Measurements from ENCODE around the gene CDKN1B. TPM values are rescaled to one million over a fixed set of nuclear protein-coding genes. Genes with fewer than 3 reads are reported as not detected.

Gene CDKN1B
- total RNA-seq, 1 experiment from 2014 or later, result 33.1 TPM

- H3K4me3 ChIP-seq (replicated peaks in 1 of 2; ENCODE audit: low read depth in 1 of 2, low read length in 2 of 2), result peak overlapping the region; percentile 62 to 81
- no peak overlapping the region for H2AFZ ChIP-seq (ENCODE audit: low read depth, low read length, poor library complexity, severe bottlenecking)
- TF ChIP-seq SP1 (IDR thresholded peaks at IDR 0.05; ENCODE audit: low read depth) (no peak), CBX3 (IDR thresholded peaks at IDR 0.05; ENCODE audit: low read depth) (no peak), JUND (IDR thresholded peaks at IDR 0.05) (no peak; the same call in 1 of the 2 replicates), CEBPB (IDR thresholded peaks at IDR 0.05; ENCODE audit: low read depth) (no peak), YY1 (IDR thresholded peaks at IDR 0.05; ENCODE audit: extremely low read depth, insufficient replicate concordance, low read depth, low read length) (no peak), ATF3 (IDR thresholded peaks at IDR 0.05) (no peak), EZH2phosphoT487 (IDR thresholded peaks at IDR 0.05; ENCODE audit: borderline replicate concordance) (no peak), EGR1 (IDR thresholded peaks at IDR 0.05; ENCODE audit: low read depth) (no peak), ZFX (IDR thresholded peaks at IDR 0.05) (no peak), ZNF274 (IDR thresholded peaks at IDR 0.05; ENCODE audit: low read depth, low read length) (no peak), REST (IDR thresholded peaks at IDR 0.05; ENCODE audit: low read depth) (no peak), POLR2AphosphoS5 (IDR thresholded peaks at IDR 0.05; ENCODE audit: low read depth, low read length) (peak; percentile 13; the same call in 1 of the 2 replicates), ZBTB33 (IDR thresholded peaks at IDR 0.05; ENCODE audit: extremely low read depth, insufficient replicate concordance, low read length) (no peak), MAX (IDR thresholded peaks at IDR 0.05) (0 out of 2 replicates have a peak, but pooled peaks have one; percentile 25), ELF1 (IDR thresholded peaks at IDR 0.05; ENCODE audit: borderline replicate concordance, low read depth) (no peak), EZH2 (IDR thresholded peaks at IDR 0.05) (no peak)
- H3K9ac ChIP-seq (ENCODE audit: low read length), result peak overlapping the region; percentile 92
- H3K4me1 ChIP-seq (ENCODE audit: control insufficient read depth in 1 of 2, insufficient read depth in 2 of 2, low read length in 2 of 2), result peaks cover 33 to 43% of the 10 kb centered on the region in 2 experiments
- ChIA-PET CTCF (interaction anchor here (1.0 kb wide), 1 partner anchor 13 kb away, joined by 4 read pairs; no protein-coding TSS in a partner anchor), RAD21 (ENCODE audit: low non-redundant PET in 1 of 2, low total read pairs in 2 of 2, uncharacterized antibody in 2 of 2, unreplicated experiment in 2 of 2) (no interaction called here), POLR2A (interaction anchor here (2.2 to 2.6 kb wide), 2 partner anchors 8 to 13 kb away, joined by 6 to 21 read pairs; partner anchors contain the start of gene CDKN1B)
- DNase-seq (ENCODE audit: low read depth, low spot score) (no peak), ATAC-seq (peak; percentile 16)
- peaks cover 8 to 16% of the 10 kb centered on the region in 2 experiments for H3K36me3 ChIP-seq (ENCODE audit: control insufficient read depth in 1 of 2, insufficient read depth in 2 of 2, low read length in 2 of 2)
- intact Hi-C loops (cut with micrococcal nuclease), result loop anchor here (10.0 kb wide), 1 partner anchor 171 kb away; the partner anchor contains the start of gene GPRC5A
- no peaks in the 10 kb centered on the region for H3K9me3 ChIP-seq (ENCODE audit: control insufficient read depth in 1 of 2, insufficient read depth in 1 of 2, low read depth in 1 of 2, low read length in 2 of 2)
- BruUV-seq (replicated peaks), result no TSS peak
- H3K27ac ChIP-seq (ENCODE audit: low read depth, low read length), result peak overlapping the region; percentile 100
- H3K9me2 ChIP-seq (ENCODE audit: insufficient read depth), result no peaks in the 10 kb centered on the region
- peak overlapping the region; percentile 98 for H3K4me2 ChIP-seq (ENCODE audit: low read length)
- H4K20me1 ChIP-seq (ENCODE audit: insufficient read depth), result no peaks in the 10 kb centered on the region
- no peaks in the 10 kb centered on the region for H3K27me3 ChIP-seq (ENCODE audit: insufficient read depth, low read length)
- peaks cover 76% of the 10 kb centered on the region for H3K79me2 ChIP-seq (ENCODE audit: insufficient read depth, low read length)
These were observed 6.7 kb downstream of the CDKN1B start for GRCh38 chr12:12723681-12724420.
